Measurements from ENCODE around the gene AGAP1. TPM values are rescaled to one million over a fixed set of nuclear protein-coding genes. Genes with fewer than 3 reads are reported as not detected.

The AGAP1 gene
- total RNA-seq, 6 experiments from 2014 or later: 14.1 to 16.0 (median 15.1) TPM

- no peaks in the 10 kb centered on the region for H3K9me3 Mint-ChIP-seq
- no peak for DNase-seq
- no peak overlapping the region for H3K27ac Mint-ChIP-seq
- no peaks in the 10 kb centered on the region for H3K36me3 Mint-ChIP-seq (ENCODE audit: low read depth)
- no peak for TF ChIP-seq CTCF (IDR thresholded peaks at IDR 0.05)
- H3K4me3 Mint-ChIP-seq: no peak overlapping the region; the same call in 1 of the 2 replicates
- peaks cover 40% of the 10 kb centered on the region for H3K4me1 Mint-ChIP-seq (ENCODE audit: low read depth)
- H3K27me3 Mint-ChIP-seq (ENCODE audit: insufficient read depth): peaks cover 18% of the 10 kb centered on the region
Measured at GRCh38 chr2:235661167-235661937, 167.5 kb downstream of the AGAP1 start.

DNA sequence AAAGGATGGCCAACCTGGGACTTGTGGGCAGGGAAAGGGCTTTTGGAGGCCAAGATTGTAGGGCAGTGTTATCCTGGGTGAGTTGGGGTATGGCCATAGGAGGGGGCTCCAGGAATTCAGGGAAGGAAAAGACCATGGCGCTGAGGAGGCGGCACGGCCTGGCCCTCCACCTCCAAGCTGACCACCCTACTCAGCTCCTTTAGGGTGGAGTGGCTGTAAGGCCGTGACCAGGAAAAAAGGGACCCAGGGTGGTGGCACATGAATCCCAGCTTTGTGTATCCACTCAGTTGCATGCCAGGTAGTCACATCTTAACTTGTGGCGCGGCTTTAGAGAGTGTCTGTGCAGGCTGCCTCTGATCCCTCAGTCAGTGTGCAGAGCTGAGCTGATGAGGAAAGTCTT, 168.1 kb downstream of the AGAP1 start:
- TF ChIP-seq CTCF (IDR thresholded peaks at IDR 0.05): no peak
- H3K36me3 Mint-ChIP-seq (ENCODE audit: low read depth): no peaks in the 10 kb centered on the region
- H3K9me3 Mint-ChIP-seq: no peaks in the 10 kb centered on the region
- H3K27ac Mint-ChIP-seq: no peak overlapping the region
- H3K27me3 Mint-ChIP-seq (ENCODE audit: insufficient read depth): peaks cover 18% of the 10 kb centered on the region
- H3K4me1 Mint-ChIP-seq (ENCODE audit: low read depth): peaks cover 46% of the 10 kb centered on the region
- no peak for DNase-seq
- no peak overlapping the region for H3K4me3 Mint-ChIP-seq

DNA sequence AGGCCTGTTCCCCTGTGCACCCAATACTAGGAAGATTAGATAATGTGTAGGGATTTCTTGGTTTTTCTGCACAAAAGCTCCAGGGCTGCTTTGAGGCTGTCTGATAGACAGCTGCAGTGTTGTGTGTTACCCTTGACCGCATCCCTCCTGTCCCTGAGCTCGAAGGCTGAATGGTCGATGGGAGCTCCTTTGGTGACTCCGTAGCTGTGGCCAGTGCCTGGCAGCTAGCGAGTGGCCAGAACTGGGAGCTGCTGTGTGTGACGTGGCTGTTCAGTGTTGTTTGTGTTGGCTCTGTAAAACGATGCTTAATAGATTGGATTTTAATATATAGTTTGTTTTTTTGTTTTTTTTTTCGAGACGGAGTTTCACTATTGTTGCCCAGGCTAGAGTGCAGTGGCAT, 170.0 kb downstream of the AGAP1 start:
- H3K27ac Mint-ChIP-seq: no peak overlapping the region
- H3K9me3 Mint-ChIP-seq: no peaks in the 10 kb centered on the region
- H3K36me3 Mint-ChIP-seq (ENCODE audit: low read depth): no peaks in the 10 kb centered on the region
- no peak overlapping the region for H3K4me3 Mint-ChIP-seq
- peaks cover 45% of the 10 kb centered on the region for H3K4me1 Mint-ChIP-seq (ENCODE audit: low read depth)
- no peak for TF ChIP-seq CTCF (IDR thresholded peaks at IDR 0.05)
- H3K27me3 Mint-ChIP-seq (ENCODE audit: insufficient read depth): peaks cover 18% of the 10 kb centered on the region
- no peak for DNase-seq

DNA sequence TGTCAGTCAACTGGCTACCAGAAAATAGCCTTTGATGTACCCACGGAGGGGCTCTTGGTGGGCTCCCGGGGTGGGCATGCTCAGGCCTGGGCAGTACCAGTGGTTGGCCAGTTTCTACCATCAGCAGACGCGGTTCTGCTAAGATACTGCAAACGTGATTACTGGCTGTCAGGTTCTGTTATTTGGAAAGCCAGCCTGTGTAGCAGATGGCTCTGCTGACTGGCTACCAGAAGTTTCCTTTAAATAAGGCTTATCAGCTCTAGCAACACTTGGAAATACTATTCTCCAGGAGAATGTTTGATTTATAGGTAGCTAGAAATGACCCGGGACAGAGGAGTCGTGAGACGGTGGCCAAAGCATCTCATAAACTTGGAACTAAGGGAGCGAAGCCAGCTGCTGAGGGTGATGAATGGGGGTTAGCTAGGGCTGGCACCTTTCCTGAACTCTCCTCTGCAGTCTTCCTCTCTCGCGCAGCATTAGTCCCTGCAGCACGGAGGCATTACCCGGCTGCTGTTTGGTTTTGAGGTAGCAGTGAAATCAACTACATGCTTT, 171.9 kb downstream of the AGAP1 start:
- Mint-ChIP-seq H3K4me1 (ENCODE audit: low read depth) (peaks cover 26% of the 10 kb centered on the region), H3K27me3 (ENCODE audit: insufficient read depth) (peaks cover 12% of the 10 kb centered on the region), H3K9me3 (no peaks in the 10 kb centered on the region), H3K4me3 (peak overlapping the region; percentile 68), H3K27ac (peak overlapping the region; percentile 68), H3K36me3 (ENCODE audit: low read depth) (no peaks in the 10 kb centered on the region)
- no peak for DNase-seq
- TF ChIP-seq CTCF (IDR thresholded peaks at IDR 0.05): no peak

GRCh38 chr2:235666213-235666781, 172.5 kb downstream of the AGAP1 start:
- Mint-ChIP-seq H3K27me3 (ENCODE audit: insufficient read depth) (peaks cover 6% of the 10 kb centered on the region), H3K36me3 (ENCODE audit: low read depth) (no peaks in the 10 kb centered on the region), H3K4me3 (peak overlapping the region; percentile 68), H3K4me1 (ENCODE audit: low read depth) (peaks cover 21% of the 10 kb centered on the region), H3K27ac (peak overlapping the region; percentile 68), H3K9me3 (no peaks in the 10 kb centered on the region)
- peak; percentile 74 for DNase-seq
- no peak for TF ChIP-seq CTCF (IDR thresholded peaks at IDR 0.05)

Measured in HFFc6 (cell line).